ENCODE results near the gene ZNF350. TPM values are rescaled to one million over a fixed set of nuclear protein-coding genes. Genes with fewer than 3 reads are reported as not detected.

Gene ZNF350
- total and polyA plus RNA-seq, 2 of the 13 experiments (the other 11 are each of a cell fraction or from before 2014, with no cell fraction given) = 3.7 to 6.9 TPM

DNA sequence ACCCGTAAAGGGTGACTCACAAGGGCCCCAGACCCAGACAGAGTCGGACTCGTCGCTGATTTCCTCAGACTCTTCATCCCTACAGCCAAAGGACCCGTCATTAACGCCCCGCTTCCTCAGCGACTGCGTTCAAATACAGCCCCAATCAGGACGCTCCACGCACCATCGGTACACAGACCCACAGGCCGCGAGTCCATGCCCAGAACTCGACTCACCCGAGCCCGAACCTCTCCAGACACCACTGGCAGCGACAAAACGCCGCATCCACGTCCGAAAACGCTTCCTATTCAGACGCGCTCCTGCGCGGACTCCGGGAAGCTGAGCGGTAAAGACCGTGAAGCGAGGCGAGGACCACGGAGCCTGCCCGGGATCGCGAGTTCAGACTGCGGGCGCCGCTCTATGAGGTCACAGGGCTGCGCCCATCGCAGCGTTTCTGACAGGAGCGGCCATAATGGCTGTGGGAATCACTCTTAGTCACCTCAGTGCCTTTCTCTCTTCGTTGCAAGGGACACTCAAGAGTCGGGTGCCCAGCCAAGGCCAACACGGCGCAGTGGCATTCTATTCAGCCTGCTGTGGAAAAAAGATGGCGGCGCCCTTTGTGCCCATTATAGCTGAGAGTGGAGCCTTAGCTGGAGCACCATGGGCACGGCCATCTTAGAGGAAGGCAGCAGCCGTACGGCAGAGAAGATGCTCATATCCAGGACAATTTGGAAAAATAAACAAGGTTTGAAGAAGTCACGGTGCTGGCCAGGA is 41.6 kb upstream of the ZNF350 start, which contains the start of gene ZNF614 (continued):
- TF ChIP-seq IRX3 (CRISPR knock-in tag; IDR thresholded peaks at IDR 0.05; ENCODE audit: borderline replicate concordance, low read depth) (peak; percentile 78; the same call in 1 of the 2 replicates), HCFC1 (IDR thresholded peaks at IDR 0.05; ENCODE audit: low read depth, low read length) (peak; percentile 82), ZNF496 (CRISPR knock-in tag; IDR thresholded peaks at IDR 0.05; ENCODE audit: insufficient replicate concordance) (no peak), ZNF30 (CRISPR knock-in tag; IDR thresholded peaks at IDR 0.05) (peak; percentile 87; the same call in 1 of the 2 replicates), ZNF713 (CRISPR knock-in tag; IDR thresholded peaks at IDR 0.05) (no peak), RARA (CRISPR knock-in tag; IDR thresholded peaks at IDR 0.05) (0 out of 2 replicates have a peak, but pooled peaks have one; percentile 13), ZNF136 (CRISPR knock-in tag; IDR thresholded peaks at IDR 0.05; ENCODE audit: low read depth) (peak; percentile 62; the same call in 1 of the 2 replicates), ZNF510 (CRISPR knock-in tag; IDR thresholded peaks at IDR 0.05; ENCODE audit: low read depth) (peak; percentile 44; the same call in 1 of the 2 replicates), CEBPG (CRISPR knock-in tag; IDR thresholded peaks at IDR 0.05) (peak; percentile 13), ZNF816 (CRISPR knock-in tag; IDR thresholded peaks at IDR 0.05; ENCODE audit: borderline replicate concordance) (no peak), HDAC6 (IDR thresholded peaks at IDR 0.05; ENCODE audit: low read depth, low read length) (no peak), ZNF24 (IDR thresholded peaks at IDR 0.05) (no peak), ETV6 (CRISPR knock-in tag; conservative IDR thresholded peaks at IDR 0.05) (0 out of 2 replicates have a peak, but pooled peaks have one; percentile 37), ZFP90 (CRISPR knock-in tag; IDR thresholded peaks at IDR 0.05; ENCODE audit: borderline replicate concordance) (peak; percentile 84; the same call in 1 of the 2 replicates), KLF12 (CRISPR knock-in tag; IDR thresholded peaks at IDR 0.05; ENCODE audit: borderline replicate concordance) (no peak; the same call in 1 of the 2 replicates), EZH2 (conservative IDR thresholded peaks at IDR 0.05; ENCODE audit: low read depth, low read length) (no peak), MAFG (CRISPR knock-in tag; IDR thresholded peaks at IDR 0.05) (no peak), ZSCAN22 (CRISPR knock-in tag; IDR thresholded peaks at IDR 0.05) (no peak), ZEB1 (IDR thresholded peaks at IDR 0.05; ENCODE audit: insufficient replicate concordance, low read depth) (peak; percentile 63), FOXA1 (IDR thresholded peaks at IDR 0.05) (no peak), FOXA1 (CRISPR knock-in tag; IDR thresholded peaks at IDR 0.05) (peak; percentile 24; the same call in 1 of the 2 replicates)
- TF ChIP-seq, protein P1, sequence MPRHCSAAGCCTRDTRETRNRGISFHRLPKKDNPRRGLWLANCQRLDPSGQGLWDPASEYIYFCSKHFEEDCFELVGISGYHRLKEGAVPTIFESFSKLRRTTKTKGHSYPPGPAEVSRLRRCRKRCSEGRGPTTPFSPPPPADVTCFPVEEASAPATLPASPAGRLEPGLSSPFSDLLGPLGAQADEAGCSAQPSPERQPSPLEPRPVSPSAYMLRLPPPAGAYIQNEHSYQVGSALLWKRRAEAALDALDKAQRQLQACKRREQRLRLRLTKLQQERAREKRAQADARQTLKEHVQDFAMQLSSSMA (CRISPR knock-in tag; IDR thresholded peaks at IDR 0.05) = peak; percentile 53; the same call in 1 of the 2 replicates
- TF ChIP-seq, protein P2, sequence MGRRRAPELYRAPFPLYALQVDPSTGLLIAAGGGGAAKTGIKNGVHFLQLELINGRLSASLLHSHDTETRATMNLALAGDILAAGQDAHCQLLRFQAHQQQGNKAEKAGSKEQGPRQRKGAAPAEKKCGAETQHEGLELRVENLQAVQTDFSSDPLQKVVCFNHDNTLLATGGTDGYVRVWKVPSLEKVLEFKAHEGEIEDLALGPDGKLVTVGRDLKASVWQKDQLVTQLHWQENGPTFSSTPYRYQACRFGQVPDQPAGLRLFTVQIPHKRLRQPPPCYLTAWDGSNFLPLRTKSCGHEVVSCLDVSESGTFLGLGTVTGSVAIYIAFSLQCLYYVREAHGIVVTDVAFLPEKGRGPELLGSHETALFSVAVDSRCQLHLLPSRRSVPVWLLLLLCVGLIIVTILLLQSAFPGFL (CRISPR knock-in tag; IDR thresholded peaks at IDR 0.05) = no peak
- TF ChIP-seq, protein P3, sequence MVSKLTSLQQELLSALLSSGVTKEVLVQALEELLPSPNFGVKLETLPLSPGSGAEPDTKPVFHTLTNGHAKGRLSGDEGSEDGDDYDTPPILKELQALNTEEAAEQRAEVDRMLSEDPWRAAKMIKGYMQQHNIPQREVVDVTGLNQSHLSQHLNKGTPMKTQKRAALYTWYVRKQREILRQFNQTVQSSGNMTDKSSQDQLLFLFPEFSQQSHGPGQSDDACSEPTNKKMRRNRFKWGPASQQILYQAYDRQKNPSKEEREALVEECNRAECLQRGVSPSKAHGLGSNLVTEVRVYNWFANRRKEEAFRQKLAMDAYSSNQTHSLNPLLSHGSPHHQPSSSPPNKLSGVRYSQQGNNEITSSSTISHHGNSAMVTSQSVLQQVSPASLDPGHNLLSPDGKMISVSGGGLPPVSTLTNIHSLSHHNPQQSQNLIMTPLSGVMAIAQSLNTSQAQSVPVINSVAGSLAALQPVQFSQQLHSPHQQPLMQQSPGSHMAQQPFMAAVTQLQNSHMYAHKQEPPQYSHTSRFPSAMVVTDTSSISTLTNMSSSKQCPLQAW (CRISPR knock-in tag; IDR thresholded peaks at IDR 0.05) = peak; percentile 86
- TF ChIP-seq, protein P4, sequence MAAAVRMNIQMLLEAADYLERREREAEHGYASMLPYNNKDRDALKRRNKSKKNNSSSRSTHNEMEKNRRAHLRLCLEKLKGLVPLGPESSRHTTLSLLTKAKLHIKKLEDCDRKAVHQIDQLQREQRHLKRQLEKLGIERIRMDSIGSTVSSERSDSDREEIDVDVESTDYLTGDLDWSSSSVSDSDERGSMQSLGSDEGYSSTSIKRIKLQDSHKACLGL (CRISPR knock-in tag; IDR thresholded peaks at IDR 0.05) = peak; percentile 85

Data from HepG2 (cell line).